HG02798 (cell line): ENCODE results near the gene TMEM11.

Source experiments
- ATAC-seq: cut with Tn5 transposase; IDR thresholded peaks from one replicate; pipeline ENCODE4 v1.9.1; 2021; ENCODE audit warnings: mild to moderate bottlenecking; ENCODE audit not compliant: unreplicated experiment, poor library complexity

TMEM11 gene, protein sequence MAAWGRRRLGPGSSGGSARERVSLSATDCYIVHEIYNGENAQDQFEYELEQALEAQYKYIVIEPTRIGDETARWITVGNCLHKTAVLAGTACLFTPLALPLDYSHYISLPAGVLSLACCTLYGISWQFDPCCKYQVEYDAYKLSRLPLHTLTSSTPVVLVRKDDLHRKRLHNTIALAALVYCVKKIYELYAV

DNA sequence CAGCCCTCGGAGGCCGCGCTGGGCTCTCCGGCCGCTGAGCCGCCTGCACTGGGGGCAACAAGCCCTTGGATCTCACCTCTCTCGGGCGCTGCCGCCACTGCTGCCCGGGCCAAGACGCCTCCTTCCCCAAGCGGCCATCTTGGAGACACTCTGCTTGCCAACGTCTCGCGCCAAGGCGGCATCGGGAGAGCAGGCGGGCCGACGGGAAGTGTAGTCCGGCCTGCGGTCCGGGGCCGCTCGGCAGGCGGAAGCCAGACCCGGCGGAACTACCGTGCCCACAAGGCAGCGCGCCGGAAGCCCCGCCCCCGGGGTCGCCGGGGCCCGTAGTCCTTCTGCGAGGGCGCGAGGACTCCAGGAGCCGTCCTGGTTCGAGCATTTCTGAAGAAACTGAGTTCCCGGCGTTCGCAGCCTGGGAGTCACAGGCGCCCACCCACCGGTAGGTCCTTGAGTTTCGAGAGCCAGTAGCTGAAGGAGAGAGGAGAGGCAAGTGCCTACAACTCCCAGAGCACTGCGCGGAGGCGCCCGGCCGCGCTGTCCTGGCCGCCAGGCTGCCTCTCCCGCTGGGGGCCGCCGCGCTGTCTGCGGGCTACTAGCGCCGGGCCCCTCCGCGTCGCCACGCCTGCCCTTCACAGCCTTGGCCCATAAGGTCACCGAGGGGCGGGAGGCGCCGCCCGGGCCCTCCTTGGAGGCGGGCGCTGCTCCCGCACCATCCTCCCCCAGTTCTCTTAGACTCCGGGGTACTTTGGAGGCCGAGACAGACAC is at the start of gene TMEM11:
TSS of gene TMEM11 (minus strand) at position 147 of the 762 bp plus-strand sequence. CDS start at position 138, 9 bp downstream.
- peak; percentile 84 for ATAC-seq

DNA sequence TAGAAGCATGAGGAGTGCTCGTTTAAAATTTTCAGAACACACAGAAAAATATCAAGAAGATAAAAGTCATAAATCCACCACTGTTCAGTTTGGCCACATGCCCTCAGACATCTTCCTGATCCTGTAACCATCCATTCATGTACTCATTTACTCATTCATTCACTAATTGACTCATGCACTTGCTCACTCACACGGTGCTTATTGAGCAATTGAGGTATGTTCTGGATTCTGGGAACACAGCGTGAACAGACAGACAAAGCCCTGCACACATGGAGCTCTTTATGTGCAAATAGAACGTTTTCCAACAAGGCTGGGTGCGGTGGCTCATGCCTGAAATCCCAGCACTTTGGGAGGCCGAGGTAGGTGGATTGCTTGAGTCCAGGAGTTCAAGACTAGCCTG is 49.4 kb upstream of the TMEM11 start:
- ATAC-seq = no peak

DNA sequence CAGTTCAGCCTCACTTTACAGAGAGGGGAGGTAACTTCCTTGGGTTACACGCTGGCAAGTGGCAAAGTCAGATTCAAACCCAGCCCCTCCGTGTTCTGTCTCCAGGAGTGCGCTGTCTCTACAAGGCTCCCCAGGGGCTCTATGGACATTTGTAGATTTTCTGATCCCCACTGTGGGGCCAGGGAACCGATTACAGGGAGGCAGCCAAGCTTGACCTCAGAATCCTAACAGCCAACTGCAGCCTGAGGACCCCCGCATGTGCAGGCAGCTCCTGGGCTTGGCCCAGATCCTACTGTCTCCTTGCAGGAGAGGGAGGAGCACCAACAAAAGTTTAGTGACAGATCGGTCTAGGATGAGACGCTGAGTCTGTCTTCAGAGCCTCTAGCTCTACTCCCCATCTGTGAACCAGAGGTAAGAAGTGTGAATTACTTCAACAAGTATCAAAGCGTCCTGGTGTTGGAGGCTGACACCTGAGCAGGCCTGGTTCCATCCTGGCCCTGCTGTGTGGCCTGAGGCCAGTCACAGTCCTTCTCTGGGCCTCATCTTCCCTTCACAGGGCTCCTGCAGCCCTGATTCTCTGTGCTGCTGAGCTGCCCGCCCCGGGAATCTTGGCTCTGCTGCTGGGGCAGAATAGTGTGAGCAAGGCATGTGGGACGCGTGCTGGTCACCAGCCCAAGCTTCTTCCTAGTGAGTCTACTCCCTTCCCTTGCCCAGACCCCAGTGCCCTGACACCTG is 48.5 kb upstream of the TMEM11 start:
- ATAC-seq = no peak

DNA sequence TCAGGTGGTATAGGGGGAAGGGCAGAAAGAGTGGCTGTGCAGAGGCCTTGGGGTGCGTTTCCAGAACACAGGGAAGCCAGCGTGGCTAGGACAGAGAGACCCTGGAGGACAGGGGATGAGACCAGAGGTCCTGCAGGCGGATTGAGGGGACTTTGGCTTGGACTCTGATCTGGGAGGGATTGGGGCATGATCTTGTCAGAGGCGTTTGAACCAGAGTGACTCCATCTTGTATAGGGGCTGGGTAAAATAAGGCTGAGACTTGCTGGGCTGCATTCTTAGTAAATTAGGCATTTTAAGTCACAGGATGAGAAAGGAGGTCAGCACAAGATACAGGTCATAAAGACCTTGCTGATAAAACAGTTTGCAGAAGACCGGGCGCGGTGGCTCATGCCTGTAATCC is 44.6 kb upstream of the TMEM11 start:
- no peak for ATAC-seq

DNA sequence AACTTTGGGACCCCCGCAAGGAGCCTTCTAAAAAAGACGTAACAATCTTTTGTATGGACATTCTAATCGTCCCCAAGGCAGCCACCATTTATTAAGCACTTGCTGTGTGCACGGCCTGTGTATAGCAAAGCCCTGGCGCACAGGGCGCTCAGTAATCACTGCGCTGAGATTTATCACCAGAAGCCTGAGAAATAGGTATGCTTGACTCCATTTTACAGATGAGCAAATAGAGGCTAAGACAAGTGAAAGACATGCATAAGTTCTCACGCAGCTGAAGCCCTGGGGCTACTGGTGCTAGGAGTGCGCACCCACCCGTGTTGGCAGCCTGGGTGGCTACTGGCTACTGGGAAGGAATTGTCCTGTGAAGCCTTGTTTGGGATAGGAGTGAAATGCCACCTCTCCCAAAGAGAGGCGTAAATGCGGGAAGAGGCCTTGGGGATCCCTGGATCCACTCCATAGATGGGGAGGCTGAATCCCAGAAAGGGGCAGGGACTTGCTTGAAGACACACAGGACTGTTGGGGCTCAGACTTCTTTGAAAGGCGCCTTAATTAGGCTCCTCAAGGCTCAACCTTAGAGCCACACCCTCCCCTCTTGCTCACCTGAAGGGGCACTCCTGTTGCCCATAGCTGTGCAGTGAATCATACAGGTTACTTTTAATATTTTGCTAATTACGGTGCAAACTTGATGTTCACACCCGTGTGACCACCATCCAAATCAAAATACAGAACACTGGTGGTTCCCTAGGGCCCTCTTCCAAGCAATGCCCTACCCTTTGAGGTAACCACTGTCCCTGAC is 39.9 kb upstream of the TMEM11 start:
- peak; percentile 13 for ATAC-seq

DNA sequence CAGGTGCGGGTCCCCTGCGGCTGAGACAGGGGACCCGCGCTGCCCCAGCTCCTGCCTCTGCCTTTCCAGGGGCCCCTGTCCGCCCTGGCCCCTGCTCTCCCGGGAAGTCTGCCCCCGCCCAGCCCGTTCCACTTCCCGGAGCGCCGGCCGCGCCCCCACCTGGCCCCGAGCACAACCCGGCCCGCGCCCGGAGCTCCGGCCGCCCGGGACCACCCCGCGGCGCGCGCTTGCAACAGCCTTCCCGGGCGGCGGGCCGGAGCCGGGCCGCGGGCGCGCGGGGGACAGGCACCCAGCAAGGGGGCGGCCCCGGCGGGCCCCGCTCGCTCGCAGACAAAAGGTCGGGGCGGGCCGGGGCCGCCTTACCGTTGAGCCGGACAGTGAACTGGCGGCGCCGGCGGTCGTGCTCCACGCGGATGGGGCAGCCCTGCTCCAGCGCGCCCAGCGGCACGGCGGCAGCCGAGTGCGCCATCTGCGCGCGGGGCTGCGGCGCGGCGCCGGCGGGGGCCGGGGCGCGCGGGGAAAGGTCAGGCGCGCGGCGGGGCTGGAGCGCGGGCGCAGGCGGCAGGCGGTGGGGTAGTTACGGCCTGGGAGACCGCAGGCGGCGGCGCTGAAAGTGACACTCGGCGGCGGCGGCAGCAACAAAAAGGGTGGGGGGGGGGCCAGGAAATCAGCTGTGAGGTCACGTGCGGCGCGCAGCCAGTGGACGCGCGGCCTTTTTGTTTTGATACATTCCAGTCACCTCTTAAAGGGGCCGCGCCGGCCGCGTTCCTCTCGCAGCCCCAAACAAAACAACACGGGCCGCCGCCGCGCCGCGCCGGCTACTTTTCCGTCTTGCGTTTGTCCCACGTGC is 39.1 kb upstream of the TMEM11 start, which contains the start of gene NATD1:
TSS of gene NATD1 (minus strand) at position 615 of the 850 bp plus-strand sequence. CDS start at position 469, 146 bp downstream.
- ATAC-seq = peak; percentile 81

DNA sequence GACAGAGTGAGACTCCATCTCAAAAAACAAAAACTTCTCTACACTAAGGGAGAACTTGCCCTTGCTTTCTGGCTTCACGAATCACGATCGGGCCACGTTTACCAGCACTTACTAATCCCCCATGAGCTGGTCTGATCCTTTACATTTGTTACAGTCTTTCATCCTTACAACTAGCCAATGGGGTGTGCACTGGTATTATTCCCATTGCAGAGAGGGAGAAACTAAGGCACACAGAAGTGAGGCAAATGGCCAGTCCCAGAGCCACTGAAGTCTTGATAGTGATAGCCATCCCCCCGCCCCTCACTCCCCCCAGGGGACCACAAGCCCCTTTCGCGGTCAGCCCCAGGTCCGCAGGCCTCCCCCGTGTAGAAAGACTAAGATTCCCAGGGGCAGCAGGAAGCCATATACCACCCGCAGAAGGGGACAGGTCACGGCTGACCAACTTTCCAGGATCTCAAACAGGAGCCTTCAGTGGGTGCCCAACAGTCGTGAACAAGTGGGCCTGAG is 38.4 kb upstream of the TMEM11 start:
- no peak for ATAC-seq

DNA sequence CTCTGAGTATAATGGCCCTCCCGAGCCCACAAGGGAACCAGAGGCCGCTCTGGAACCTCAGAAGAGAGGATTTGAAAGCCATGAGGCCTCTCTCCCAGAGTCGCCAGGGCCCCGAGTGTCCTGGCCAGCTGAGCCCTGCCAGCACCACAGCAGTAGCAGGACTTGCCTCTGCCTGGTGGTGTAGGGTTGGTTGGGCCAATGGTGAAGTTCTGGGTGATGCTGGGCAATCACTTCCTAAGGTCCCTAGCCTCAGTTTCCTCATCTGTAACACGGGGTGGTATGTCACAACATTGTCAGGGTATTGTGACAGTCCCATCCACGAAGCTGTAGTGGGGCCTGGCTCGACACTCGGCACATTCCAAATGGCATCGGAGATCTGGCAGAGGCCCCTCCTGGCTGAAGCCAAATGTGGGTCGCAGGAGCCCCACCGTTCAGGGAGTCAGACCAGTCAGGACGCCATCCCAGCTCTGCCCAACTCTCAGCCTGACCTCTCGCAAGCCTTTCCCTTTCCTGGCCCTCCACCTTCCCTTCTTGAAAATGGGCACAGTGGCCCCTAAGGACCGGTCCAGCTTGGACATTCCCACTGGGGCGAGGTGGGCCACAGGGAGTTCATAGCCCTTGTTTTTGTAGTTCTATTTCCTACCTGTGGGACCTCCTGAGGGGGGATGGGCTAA is 37.5 kb upstream of the TMEM11 start:
- ATAC-seq = no peak

DNA sequence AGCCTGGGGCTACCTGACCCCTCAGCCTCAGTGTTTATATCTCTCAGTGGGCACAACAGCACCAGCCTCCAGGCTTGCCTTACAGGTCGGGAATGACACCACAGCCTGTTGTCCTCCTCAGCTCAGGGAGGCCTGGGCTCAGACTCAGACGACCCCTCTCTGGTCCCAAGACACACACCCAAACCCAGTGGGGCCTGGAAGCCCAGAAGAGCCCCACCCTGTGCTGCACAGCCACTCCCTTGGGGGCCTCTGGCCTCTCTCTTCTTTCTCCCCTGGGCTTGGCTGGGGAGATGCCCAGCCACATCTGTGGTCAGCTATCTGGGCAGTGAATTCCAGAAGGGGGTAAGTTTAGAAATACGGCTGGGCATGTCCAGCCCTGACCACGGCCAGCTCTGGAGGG is 36.9 kb upstream of the TMEM11 start:
- ATAC-seq = no peak

DNA sequence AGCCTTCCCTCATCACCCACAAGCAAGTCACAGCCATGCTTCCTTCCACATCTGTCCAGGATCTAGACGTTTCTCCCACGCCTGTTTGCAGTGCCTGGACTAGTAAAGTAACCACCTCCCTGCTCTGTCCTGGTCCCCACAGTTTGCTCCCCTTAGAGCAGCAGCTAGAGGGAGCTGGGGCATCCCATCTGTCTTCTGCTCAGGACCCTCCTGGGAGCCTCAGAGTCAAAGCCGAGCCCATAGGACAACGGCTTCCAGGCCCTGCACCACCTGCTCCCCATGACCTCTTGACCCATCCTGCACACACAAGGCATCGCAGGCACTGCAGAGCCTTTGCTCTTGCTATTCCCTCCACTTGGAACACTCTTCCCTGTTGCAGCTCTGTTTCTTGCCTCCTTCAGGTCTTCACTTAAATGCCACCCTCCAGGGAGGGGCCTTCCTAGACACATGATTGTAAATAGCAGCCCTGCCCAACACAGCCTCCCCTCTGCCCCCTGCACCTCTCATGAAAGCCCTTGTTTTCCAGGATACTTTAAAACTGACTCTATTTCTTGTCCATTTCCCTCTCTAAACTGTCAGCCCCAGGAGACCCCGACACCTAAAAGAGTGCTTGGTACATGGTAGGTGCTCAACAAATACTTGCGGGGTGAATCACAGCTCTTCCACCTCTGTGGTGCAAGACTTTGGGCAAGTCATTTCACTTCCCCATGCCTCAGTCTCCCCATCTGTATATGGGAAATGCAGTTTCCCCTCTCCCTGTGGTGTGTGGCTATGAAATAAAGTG is 36.2 kb upstream of the TMEM11 start:
- ATAC-seq = no peak

DNA sequence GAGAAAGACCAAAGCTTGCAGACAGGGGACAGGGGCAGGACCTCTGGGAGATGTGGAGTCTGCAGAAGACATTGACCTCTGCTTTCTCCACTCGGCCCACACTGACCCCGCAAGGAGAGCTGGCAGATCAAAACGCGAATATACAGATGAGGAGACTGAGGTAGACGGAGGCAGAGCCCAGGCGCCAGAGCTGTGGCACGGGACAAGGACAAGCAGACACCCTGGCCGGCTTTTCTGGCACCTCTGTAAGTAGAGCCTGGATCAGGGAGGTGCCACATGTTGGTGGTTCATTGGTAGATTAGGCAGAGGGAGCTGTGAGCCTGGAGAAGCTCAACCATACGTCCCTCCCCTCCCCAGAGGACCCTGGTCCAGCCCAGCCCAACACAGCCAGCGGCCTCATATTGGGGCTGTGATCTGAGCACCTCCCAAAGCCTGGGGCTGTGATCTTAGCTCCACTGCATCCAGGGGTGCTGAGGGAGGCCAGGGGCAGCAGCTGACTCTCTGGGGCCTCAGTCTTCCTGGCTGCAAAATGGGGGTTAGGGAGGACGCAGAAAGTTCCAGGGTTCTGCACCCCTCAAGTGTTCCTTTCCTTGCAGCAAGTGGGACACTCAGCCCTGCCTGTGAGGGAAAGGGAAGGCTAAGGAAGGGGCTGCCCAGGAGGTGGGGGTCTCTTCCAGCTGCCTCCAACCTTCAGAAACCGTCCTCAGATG is 35.3 kb upstream of the TMEM11 start:
- no peak for ATAC-seq

DNA sequence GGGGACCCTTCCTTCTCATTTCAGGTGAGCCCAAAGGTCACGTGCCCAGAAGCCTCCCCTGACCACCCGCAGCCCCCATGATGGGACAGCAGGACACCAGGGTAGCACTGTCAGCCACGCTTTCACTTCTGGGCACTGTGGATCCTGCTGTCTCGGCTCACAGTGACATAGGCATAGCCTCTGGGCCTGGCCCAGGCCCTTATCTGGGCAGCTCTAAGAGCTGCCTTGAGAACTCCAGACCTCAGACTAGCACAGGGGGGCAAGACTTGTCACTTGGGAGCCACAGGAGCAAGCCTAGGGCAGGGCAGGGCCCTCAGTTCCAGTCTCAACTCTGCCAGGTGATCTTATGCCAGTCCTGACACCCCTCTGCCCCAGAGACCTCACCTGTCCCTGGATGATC is 34.5 kb upstream of the TMEM11 start:
- ATAC-seq = no peak

DNA sequence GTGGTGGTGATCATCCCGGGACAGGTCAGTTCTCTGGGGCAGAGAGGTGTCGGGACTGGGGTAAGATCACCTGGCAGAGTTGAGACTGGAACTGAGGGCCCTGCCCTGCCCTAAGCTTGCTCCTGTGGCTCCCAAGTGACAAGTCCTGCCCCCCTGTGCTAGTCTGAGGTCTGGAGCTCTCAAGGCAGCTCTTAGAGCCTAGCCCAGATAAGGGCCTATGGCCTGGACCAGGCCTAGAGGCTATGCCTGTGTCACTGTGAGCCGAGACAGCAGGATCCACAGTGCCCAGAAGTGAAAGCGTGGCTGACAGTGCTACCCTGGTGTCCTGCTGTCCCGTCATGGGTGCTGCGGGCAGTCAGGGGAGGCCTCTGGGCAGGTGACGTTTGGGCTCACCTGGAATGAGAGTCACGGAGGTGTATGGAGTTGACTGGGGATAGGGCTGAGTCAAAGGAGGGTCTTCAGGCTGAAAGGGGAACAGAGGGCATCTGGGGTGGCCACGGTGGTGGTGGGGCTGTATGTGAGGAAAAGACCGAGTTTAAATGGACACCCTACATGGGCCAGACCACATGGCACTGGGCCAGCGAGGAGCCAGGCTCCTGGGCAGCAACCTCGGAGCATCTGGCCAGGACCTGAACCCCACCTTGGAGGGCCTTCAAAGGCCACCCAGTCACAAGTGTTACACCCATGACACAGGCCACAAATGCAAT is 33.7 kb upstream of the TMEM11 start:
- ATAC-seq = no peak

DNA sequence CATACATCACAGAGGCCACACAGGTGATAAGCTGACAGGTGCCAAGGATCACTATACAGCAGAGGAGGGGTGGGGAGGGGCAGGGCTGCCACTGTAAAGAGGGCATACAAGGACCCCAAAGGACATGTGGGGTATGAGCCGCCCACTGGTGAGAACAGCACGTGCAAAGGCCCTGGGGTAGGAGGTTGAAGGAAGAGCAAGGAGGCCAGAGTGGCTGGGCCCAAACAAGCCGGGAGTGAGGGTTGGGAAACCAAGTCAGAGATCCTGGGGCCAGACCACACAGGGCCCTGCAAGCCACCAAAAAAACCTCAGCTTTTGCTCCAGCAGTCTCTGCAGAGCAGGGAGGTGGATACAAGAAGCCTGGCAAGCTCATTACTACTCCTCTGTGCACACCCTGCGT is 32.7 kb upstream of the TMEM11 start:
- ATAC-seq = no peak

DNA sequence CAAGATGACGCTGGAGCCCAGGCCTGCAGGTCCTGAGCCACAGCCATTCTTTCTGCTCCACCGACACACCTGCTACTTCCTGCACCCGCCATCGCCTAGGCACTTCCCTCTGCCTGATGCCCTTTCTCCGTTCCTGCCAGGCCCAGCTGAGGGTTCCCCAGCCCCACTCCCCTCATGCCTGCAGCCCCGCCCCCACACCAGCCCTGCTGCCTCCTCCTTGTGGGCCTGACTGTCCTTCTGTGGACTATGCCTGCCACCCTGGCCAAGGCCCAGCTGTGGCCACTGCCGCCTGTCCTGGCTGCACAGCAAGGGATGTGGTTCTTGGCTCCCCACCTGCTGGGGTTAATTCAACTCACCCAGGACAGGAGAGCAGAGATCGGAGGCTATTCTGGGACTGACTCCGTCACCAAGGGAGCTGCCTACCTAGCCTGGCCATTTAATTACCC is 31.7 kb upstream of the TMEM11 start:
- ATAC-seq = no peak

DNA sequence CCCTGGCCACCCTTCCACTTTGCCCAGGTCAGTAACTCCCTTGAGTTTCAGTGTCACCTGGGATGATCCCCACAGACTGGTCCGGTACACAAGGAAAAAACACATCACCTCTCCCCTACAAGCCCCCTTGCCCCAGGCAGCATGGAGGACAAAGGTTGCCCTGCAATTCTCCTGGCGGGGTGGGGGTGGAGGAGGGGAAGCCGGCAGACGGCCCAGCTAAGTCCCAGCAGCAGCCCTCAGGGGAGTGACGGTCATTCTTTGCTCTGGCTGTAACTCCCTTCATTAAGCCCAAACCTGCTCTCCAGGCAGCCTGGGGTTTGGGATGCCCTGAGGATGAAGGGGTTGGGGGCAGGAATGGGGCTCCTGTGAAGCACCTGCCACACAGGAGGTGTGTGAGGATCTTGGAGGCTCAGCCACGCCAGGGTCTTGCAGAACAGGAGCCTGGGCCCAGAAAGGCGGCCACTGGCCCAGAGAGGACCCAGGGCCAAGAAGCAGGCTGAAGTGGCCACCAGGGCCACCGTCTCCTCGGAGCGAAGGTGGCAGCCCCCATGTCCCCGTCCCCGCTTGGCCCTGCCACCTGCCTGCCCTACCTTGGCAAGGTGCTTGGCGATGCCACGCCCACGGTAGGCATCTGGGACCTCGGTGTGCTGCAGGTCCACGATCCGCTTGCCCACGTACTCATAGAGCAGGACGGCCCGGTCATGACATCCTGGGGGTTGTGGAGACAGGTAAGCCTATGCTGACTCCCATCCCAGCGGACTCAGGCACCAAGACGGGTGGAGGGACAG is 29.7 kb upstream of the TMEM11 start:
- ATAC-seq = no peak
